HEK293 (cell line): ENCODE results near the gene GALNT10.

Experiments
- CTCF ChIA-PET: fragments of 350-600 bp; formaldehyde crosslinking; extraction: SDS; loops from one replicate; lab custom pipeline; 2021; ENCODE audit warnings: antibody characterized with exemption; lab: Yijun Ruan, JAX
- POLR2A ChIA-PET: fragments of 300-600 bp; formaldehyde crosslinking; extraction: SDS; loops from one replicate; lab custom pipeline; 2020; ENCODE audit warnings: antibody characterized with exemption, inconsistent platforms; lab: Yijun Ruan, JAX
- H3K27ac ChIP-seq: fragments of 200-500 bp; sonication (Bioruptor generic); 2 replicates; pipeline ENCODE4 v1.5.1; 2014; ENCODE audit warnings: low read depth, low read length, control low read depth, inconsistent platforms; ENCODE audit errors: extremely low read depth
- H3K36me3 ChIP-seq, 2 experiments: fragments of 200-500 bp in 1 of 2; sonication (Bioruptor generic) in 1 of 2; 1 replicate in 1 of 2; 2 replicates in 1 of 2; pipeline ENCODE4 v1.5.1; 2014 to 2017; ENCODE audit warnings: inconsistent platforms in 2 of 2, low read length in 2 of 2; ENCODE audit not compliant: control insufficient read depth in 2 of 2, insufficient read depth in 1 of 2
- H3K4me1 ChIP-seq: fragments of 200-500 bp; sonication (Bioruptor generic); 2 replicates; pipeline ENCODE4 v1.5.1; 2014; ENCODE audit warnings: mild to moderate bottlenecking, low read length, inconsistent platforms; ENCODE audit not compliant: control insufficient read depth, insufficient read depth
- H3K4me3 ChIP-seq: 2 replicates; pipeline ENCODE4 v1.5.1; 2011; ENCODE audit warnings: low read depth, mild to moderate bottlenecking, control low read depth, low read length, moderate library complexity
- H3K9me3 ChIP-seq: fragments of 200-500 bp; sonication (Bioruptor generic); 2 replicates; pipeline ENCODE4 v1.5.1; 2014; ENCODE audit warnings: low read depth, low read length, inconsistent platforms; ENCODE audit not compliant: control insufficient read depth, insufficient read depth
- FEZF1 ChIP-seq: fragments of 450-650 bp; formaldehyde crosslinking; IDR thresholded peaks from 2 replicates; pipeline ENCODE4 v1.5.1; 2016; ENCODE audit warnings: missing biosample characterization, missing genetic modification characterization
- KLF9 ChIP-seq: fragments of 450-650 bp; formaldehyde crosslinking; IDR thresholded peaks from 2 replicates; pipeline ENCODE4 v1.5.1; 2016; ENCODE audit warnings: missing biosample characterization, missing genetic modification characterization, low read depth
- ZBTB20 ChIP-seq: fragments of 450-650 bp; formaldehyde crosslinking; IDR thresholded peaks from 2 replicates; pipeline ENCODE4 v1.5.1; 2016; ENCODE audit warnings: missing biosample characterization, missing genetic modification characterization
- ZEB2 ChIP-seq: fragments of 450-650 bp; formaldehyde crosslinking; IDR thresholded peaks from 2 replicates; pipeline ENCODE4 v1.5.1; 2016; ENCODE audit warnings: missing biosample characterization, missing genetic modification characterization
- ZFP69B ChIP-seq: fragments of 450-650 bp; formaldehyde crosslinking; IDR thresholded peaks from 2 replicates; pipeline ENCODE4 v1.5.1; 2016; ENCODE audit warnings: missing biosample characterization, missing genetic modification characterization
- ZNF132 ChIP-seq: fragments of 450-650 bp; formaldehyde crosslinking; IDR thresholded peaks from 2 replicates; pipeline ENCODE4 v1.5.1; 2017; ENCODE audit warnings: missing biosample characterization, missing genetic modification characterization, borderline replicate concordance
- ZNF138 ChIP-seq: fragments of 450-650 bp; formaldehyde crosslinking; IDR thresholded peaks from 2 replicates; pipeline ENCODE4 v1.5.1; 2016; ENCODE audit warnings: missing biosample characterization, missing genetic modification characterization, borderline replicate concordance
- ZNF16 ChIP-seq: fragments of 450-650 bp; formaldehyde crosslinking; IDR thresholded peaks from 2 replicates; pipeline ENCODE4 v1.5.1; 2016; ENCODE audit warnings: low read depth, missing biosample characterization, missing genetic modification characterization
- ZNF223 ChIP-seq: fragments of 450-650 bp; formaldehyde crosslinking; IDR thresholded peaks from 2 replicates; pipeline ENCODE4 v1.5.1; 2016; ENCODE audit warnings: missing biosample characterization, missing genetic modification characterization
- ZNF239 ChIP-seq: fragments of 450-650 bp; formaldehyde crosslinking; IDR thresholded peaks from 2 replicates; pipeline ENCODE4 v1.5.1; 2016; ENCODE audit warnings: missing biosample characterization, missing genetic modification characterization
- ZNF311 ChIP-seq: fragments of 450-650 bp; formaldehyde crosslinking; IDR thresholded peaks from 2 replicates; pipeline ENCODE4 v1.5.1; 2017; ENCODE audit warnings: missing biosample characterization, missing genetic modification characterization, borderline replicate concordance
- ZNF354C ChIP-seq: fragments of 450-650 bp; formaldehyde crosslinking; IDR thresholded peaks from 2 replicates; pipeline ENCODE4 v1.5.1; 2016; ENCODE audit warnings: missing biosample characterization, missing genetic modification characterization, low read depth, borderline replicate concordance
- ZNF514 ChIP-seq: fragments of 450-650 bp; formaldehyde crosslinking; IDR thresholded peaks from 2 replicates; pipeline ENCODE4 v1.5.1; 2016; ENCODE audit warnings: missing biosample characterization, missing genetic modification characterization
- ZNF571 ChIP-seq: fragments of 450-650 bp; formaldehyde crosslinking; IDR thresholded peaks from 2 replicates; pipeline ENCODE4 v1.5.0; 2017; ENCODE audit warnings: missing biosample characterization, missing genetic modification characterization
- ZNF747 ChIP-seq: fragments of 450-650 bp; formaldehyde crosslinking; IDR thresholded peaks from 2 replicates; pipeline ENCODE4 v1.5.1; 2016; ENCODE audit warnings: missing biosample characterization, missing genetic modification characterization
- ZNF768 ChIP-seq: fragments of 450-650 bp; formaldehyde crosslinking; IDR thresholded peaks from 2 replicates; pipeline ENCODE4 v1.5.1; 2018; ENCODE audit warnings: missing biosample characterization, mild to moderate bottlenecking, missing genetic modification characterization
- TF ChIP-seq, protein P1 (sequence below): fragments of 450-650 bp; formaldehyde crosslinking; IDR thresholded peaks from 2 replicates; pipeline ENCODE4 v1.5.1; 2017; ENCODE audit warnings: missing biosample characterization, missing genetic modification characterization
- TF ChIP-seq, protein P2 (sequence below): fragments of 450-650 bp; IDR thresholded peaks from 2 replicates; pipeline ENCODE4 v1.5.1; 2018; ENCODE audit warnings: missing biosample characterization, mild to moderate bottlenecking, missing genetic modification characterization
- TF ChIP-seq, protein P3 (sequence below): fragments of 450-650 bp; formaldehyde crosslinking; optimal IDR thresholded peaks from 2 replicates; pipeline ENCODE3; 2016; ENCODE audit warnings: missing biosample characterization, mild to moderate bottlenecking, missing genetic modification characterization
- TF ChIP-seq, protein P4 (sequence below): fragments of 450-650 bp; formaldehyde crosslinking; IDR thresholded peaks from 2 replicates; pipeline ENCODE4 v1.5.1; 2016; ENCODE audit warnings: missing biosample characterization, missing genetic modification characterization

GALNT10 gene

DNA sequence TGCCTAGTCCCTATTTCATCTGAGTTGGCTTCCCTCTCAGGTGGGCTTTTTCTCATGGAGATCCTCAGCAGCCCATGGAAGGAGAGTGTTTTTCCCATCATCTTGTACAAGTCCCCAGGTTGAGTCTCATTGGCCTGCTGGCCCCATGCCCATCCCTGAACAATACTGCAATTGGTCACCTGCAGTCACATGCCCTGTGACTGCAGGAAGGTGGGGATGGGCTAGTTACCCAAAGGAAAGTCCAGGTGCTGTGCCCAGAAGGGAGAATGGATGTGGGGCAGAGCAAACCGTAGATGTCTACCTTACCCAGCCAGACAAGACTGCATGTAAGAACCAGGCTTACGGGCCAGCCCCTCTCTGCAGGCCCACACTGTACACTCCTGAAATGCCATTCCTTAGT, 201.3 kb downstream of the GALNT10 start:
- Histone ChIP-seq H3K27ac (no peak overlapping the region), H3K9me3 (no peaks in the 10 kb centered on the region), H3K36me3 (no peaks in the 10 kb centered on the region), H3K4me3 (no peak overlapping the region), H3K4me1 (no peaks in the 10 kb centered on the region)
- TF ChIP-seq, protein P1, sequence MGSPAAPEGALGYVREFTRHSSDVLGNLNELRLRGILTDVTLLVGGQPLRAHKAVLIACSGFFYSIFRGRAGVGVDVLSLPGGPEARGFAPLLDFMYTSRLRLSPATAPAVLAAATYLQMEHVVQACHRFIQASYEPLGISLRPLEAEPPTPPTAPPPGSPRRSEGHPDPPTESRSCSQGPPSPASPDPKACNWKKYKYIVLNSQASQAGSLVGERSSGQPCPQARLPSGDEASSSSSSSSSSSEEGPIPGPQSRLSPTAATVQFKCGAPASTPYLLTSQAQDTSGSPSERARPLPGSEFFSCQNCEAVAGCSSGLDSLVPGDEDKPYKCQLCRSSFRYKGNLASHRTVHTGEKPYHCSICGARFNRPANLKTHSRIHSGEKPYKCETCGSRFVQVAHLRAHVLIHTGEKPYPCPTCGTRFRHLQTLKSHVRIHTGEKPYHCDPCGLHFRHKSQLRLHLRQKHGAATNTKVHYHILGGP (tag by site-specific recombination), result no peak
- TF ChIP-seq ZNF223 (tag by site-specific recombination) (no peak), ZBTB20 (tag by site-specific recombination) (no peak), ZNF354C (tag by site-specific recombination) (no peak), KLF9 (tag by site-specific recombination) (no peak), FEZF1 (no peak), ZNF16 (tag by site-specific recombination) (no peak), ZEB2 (tag by site-specific recombination) (no peak), ZNF132 (tag by site-specific recombination) (no peak), ZNF571 (no peak), ZNF514 (tag by site-specific recombination) (no peak), ZNF768 (tag by site-specific recombination) (no peak), ZNF311 (no peak), ZNF747 (tag by site-specific recombination) (no peak), ZNF138 (no peak)
- TF ChIP-seq, protein P2, sequence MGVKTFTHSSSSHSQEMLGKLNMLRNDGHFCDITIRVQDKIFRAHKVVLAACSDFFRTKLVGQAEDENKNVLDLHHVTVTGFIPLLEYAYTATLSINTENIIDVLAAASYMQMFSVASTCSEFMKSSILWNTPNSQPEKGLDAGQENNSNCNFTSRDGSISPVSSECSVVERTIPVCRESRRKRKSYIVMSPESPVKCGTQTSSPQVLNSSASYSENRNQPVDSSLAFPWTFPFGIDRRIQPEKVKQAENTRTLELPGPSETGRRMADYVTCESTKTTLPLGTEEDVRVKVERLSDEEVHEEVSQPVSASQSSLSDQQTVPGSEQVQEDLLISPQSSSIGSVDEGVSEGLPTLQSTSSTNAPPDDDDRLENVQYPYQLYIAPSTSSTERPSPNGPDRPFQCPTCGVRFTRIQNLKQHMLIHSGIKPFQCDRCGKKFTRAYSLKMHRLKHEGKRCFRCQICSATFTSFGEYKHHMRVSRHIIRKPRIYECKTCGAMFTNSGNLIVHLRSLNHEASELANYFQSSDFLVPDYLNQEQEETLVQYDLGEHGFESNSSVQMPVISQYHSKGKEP (tag by site-specific recombination), result no peak
- TF ChIP-seq, protein P3, sequence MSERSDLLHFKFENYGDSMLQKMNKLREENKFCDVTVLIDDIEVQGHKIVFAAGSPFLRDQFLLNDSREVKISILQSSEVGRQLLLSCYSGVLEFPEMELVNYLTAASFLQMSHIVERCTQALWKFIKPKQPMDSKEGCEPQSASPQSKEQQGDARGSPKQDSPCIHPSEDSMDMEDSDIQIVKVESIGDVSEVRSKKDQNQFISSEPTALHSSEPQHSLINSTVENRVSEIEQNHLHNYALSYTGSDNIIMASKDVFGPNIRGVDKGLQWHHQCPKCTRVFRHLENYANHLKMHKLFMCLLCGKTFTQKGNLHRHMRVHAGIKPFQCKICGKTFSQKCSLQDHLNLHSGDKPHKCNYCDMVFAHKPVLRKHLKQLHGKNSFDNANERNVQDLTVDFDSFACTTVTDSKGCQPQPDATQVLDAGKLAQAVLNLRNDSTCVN (tag by site-specific recombination), result no peak
- TF ChIP-seq, protein P4, sequence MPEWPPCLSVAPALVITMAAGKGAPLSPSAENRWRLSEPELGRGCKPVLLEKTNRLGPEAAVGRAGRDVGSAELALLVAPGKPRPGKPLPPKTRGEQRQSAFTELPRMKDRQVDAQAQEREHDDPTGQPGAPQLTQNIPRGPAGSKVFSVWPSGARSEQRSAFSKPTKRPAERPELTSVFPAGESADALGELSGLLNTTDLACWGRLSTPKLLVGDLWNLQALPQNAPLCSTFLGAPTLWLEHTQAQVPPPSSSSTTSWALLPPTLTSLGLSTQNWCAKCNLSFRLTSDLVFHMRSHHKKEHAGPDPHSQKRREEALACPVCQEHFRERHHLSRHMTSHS, result no peak
- POLR2A ChIA-PET, result no interaction called here
- CTCF ChIA-PET, result no interaction called here

DNA sequence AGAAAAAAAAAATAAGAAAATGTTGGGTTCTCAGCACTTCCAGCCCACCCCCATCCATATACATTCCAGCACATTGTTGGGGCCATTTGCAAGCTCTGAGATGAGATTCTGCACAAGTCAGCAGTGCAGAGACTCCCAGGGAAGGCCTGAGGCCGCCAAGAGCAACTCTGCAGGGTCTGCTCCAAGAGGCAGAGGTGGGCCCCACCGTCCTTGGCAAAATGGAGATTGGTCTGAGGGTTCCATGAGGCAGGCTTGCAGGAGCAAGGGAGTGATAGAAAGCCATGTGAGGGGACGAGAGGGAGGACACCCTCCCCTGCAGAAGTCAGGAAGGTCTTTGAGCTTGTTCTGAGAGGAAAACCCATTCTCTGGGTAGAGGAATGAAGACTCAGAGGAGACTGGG, 203.3 kb downstream of the GALNT10 start:
- Histone ChIP-seq H3K4me3 (no peak overlapping the region), H3K36me3 (no peaks in the 10 kb centered on the region), H3K4me1 (peaks cover 12% of the 10 kb centered on the region), H3K27ac (no peak overlapping the region), H3K9me3 (no peaks in the 10 kb centered on the region)
- ChIA-PET CTCF (interaction anchor here (0.7 to 1.4 kb wide), 4 partner anchors 11 to 214 kb away, joined by 3 read pairs; no protein-coding TSS in a partner anchor), POLR2A (no interaction called here)
- TF ChIP-seq ZNF239 (tag by site-specific recombination) (no peak), ZFP69B (tag by site-specific recombination) (peak; percentile 59; the same call in 1 of the 2 replicates)
